Measurements from ENCODE around the gene SKP2.

DNA sequence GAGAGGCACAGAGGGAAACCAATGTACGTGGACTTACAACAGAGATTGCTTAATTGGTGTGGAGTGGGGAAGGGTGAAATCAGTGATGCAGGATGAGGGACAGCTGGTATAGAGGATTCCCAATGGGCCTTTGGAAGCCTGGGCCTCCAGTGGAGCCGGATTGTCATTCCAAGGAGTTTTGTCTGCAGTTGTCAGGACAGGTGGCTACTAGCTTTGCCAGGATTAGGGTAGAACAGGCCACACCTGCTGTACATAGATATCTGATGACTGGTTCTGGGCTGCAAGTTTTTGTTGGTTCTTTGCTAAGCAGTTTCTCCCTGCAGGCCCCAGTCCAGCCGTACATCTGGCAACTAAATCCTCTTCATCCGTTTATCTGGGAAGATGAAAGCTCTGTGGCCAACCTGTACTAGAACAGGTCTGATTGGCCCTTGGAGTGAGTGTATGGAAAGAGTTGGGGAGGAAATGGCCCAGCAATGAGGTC lies 4.2 kb downstream of the SKP2 start:
- TF ChIP-seq, protein P1, sequence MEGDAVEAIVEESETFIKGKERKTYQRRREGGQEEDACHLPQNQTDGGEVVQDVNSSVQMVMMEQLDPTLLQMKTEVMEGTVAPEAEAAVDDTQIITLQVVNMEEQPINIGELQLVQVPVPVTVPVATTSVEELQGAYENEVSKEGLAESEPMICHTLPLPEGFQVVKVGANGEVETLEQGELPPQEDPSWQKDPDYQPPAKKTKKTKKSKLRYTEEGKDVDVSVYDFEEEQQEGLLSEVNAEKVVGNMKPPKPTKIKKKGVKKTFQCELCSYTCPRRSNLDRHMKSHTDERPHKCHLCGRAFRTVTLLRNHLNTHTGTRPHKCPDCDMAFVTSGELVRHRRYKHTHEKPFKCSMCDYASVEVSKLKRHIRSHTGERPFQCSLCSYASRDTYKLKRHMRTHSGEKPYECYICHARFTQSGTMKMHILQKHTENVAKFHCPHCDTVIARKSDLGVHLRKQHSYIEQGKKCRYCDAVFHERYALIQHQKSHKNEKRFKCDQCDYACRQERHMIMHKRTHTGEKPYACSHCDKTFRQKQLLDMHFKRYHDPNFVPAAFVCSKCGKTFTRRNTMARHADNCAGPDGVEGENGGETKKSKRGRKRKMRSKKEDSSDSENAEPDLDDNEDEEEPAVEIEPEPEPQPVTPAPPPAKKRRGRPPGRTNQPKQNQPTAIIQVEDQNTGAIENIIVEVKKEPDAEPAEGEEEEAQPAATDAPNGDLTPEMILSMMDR (IDR thresholded peaks at IDR 0.05) = no peak
- no peak for TF ChIP-seq POLR2A (IDR thresholded peaks at IDR 0.05)
